DMS53 treated with DMSO at 0.1 percent for 48 hours (cell line): ENCODE measurements around the gene SERPINB13.
"Not testable (repeated sequence)": the region's sequence is repeated elsewhere in the genome, so short reads cannot be mapped to it uniquely, and the experiment has no call there.

Source experiments
- DNase-seq: peaks from one replicate; lab custom pipeline; 2025; ENCODE audit not compliant: unreplicated experiment; lab: John Stamatoyannopoulos, UW

SERPINB13 gene

GRCh38 chr18:63590373-63590772 lies 3.2 kb downstream of the SERPINB13 start:
- DNase-seq, result no peak

- DNase-seq, result no peak
These were observed 4.0 kb downstream of the SERPINB13 start for GRCh38 chr18:63590966-63591695.

DNA sequence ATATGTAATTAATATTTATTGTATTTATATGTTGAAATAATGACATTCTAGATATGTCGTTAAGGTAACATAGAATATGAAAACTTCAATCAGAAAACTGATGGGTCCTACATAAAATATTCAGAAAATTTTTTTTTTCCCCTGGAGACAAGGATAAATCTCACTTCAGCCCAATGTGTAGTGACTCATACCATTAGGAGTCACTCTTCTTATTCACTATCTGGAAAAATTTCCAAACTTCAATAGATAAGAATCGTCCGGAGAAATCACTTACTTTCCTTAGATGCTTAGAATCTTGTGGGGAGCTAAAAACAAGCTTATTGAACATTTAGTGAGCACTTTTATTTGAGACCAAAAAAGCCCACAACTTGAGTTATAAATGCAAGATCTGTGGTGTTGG lies 4.6 kb downstream of the SERPINB13 start:
- no peak for DNase-seq

DNA sequence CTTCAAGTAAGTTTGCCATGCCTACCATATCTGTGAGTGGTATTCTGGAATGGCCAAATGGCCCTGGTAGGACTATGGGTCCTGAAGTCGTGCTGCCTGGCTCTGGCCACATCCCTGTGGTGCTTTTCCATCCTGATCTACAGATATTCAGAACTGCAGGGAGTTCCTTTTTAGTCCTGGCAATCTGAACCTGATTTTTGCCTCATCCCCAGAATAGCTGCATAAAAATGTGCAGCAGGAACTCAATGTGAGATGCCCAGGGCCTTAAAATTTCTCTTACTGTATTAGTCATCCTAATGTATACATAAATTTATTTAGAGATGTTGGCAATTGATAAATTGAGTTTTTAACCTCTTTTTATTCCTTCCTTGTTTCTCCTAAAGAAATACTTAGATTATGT lies 5.3 kb downstream of the SERPINB13 start:
- no peak for DNase-seq

DNA sequence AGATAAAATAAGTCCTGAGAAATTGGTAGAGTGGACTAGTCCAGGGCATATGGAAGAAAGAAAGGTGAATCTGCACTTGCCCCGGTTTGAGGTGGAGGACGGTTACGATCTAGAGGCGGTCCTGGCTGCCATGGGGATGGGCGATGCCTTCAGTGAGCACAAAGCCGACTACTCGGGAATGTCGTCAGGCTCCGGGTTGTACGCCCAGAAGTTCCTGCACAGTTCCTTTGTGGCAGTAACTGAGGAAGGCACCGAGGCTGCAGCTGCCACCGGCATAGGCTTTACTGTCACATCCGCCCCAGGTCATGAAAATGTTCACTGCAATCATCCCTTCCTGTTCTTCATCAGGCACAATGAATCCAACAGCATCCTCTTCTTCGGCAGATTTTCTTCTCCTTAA lies 9.8 kb downstream of the SERPINB13 start:
- no peak for DNase-seq

- DNase-seq, result no peak
These were observed 16.2 kb downstream of the SERPINB13 start for GRCh38 chr18:63603355-63603754.

DNA sequence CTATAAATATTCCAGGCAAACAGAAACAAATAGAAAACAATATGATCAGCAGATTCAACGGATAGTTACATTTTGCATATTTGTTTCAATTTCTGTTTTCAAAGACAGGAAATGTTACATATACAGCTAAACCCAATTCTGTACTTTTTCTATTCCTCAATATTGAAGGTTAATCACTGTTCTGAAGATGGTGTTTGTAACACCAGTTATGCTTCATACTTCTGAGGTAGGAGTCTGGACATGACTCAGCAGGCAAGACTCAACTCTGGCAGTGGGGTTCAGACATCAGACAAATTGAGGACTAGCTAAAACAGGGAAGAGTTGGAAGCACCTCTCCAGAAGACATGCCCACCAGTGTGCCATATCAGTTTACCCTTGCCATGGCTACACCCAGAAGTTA lies 16.6 kb downstream of the SERPINB13 start:
- no peak for DNase-seq

DNA sequence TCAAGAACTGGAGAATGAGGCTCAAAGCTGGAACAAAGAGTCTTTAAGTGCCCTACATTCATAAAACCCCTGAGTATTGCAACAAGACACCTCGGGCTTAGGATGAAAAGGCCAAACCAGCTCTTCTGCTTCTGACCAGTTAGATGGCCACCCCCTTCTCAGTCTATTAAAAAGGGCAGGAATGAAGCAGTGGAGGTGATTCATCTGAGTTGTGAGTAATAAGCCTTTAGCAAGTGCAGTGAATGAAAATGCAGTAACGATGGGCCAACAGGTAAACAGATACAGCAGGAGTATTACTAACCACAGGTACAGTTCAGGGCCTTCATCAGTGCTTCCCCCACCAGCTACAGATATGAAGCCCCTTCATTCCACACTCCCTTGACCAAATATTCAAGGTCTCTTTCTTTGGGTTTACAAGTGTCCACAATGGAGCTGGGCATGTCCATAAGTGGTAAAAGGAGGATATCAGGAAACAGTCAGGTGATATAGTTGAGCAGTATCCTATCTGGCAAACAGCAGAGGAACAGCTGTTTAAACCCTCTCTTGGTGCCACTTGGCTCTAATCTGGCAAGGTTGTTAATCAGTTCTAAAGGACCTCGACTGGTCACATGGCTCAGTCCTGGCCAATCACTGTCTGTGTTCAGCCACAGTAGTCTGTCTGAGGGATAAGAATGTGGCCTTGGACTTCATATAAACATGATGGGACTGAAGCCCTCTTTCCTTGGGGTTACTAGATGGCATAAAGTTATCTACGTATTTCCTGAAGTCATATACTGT lies 17.8 kb downstream of the SERPINB13 start:
- peak; percentile 99 for DNase-seq

DNA sequence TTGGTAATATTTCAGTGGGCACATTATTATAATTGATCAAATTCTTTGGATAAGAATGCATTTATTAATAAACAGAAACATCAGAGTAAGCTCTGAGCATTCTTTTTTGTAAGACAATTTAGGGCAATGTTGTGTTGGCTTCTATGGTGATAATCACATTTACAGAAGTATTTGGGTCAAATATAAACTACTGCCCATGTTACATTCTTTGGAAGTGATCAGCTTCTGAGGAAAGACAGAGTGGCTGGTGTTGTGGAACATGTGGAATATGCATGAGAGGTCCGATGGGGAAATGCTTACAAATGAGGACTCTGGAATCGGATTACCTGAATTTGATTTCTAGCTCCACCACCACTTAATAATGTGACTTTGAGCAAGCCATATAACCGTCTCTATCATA lies 19.4 kb downstream of the SERPINB13 start:
- DNase-seq, result no peak

DNA sequence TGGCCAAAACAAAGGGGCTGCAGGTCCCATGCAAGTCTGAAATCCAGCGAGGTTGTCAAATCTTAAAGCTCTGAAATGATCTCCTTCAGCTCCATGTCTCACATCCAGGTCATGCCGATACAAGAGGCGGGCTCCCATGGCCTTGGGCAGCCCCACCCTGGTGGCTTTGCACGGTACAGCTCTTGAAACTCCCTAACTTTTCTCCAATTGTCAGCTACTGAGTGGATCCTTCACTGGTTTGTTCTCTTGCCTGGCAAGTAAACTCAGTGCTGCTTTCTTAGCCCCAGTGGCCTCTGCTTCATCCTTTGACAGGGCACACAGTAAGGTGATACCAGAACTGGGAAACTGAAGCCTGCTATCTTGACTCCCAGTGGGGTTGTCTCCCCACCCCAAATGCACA lies 26.3 kb downstream of the SERPINB13 start:
- DNase-seq, result no peak

GRCh38 chr18:63617049-63617914 lies 30.1 kb downstream of the SERPINB13 start:
- DNase-seq, result peak; percentile 66

DNA sequence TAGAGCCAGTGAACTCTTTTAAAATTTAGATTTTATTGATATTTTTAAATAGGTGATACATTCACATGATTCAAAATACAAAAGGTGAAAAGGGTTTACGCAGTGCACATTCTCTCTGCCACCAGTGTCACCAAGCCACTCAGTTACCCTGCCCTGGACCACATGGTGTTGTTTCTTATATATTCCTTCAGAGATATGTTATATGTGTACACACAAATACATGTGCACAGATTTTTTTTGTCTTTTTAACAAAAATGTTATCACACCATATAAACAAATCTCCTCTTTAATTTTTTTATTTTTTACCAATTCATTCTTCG lies 30.7 kb downstream of the SERPINB13 start:
- no peak for DNase-seq

DNA sequence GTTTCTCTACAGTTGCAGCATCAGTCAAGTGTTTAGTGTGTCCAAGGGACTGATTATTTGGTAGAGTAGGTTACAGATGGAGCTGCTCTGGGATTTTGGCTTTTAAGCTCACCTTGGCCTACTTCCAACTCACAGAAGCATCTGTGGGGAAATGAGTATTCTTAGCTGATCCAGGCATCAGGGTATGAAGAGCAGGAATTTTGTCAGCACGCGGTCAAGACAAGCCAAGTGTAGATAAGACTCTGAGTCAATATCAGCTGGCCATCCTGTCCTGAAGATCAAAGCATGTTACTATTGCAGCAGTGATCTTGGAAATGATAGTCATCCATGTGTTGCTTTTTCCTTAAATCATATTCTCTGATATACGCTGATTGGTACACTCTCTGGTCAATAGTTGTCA lies 32.5 kb downstream of the SERPINB13 start:
- no peak for DNase-seq

DNA sequence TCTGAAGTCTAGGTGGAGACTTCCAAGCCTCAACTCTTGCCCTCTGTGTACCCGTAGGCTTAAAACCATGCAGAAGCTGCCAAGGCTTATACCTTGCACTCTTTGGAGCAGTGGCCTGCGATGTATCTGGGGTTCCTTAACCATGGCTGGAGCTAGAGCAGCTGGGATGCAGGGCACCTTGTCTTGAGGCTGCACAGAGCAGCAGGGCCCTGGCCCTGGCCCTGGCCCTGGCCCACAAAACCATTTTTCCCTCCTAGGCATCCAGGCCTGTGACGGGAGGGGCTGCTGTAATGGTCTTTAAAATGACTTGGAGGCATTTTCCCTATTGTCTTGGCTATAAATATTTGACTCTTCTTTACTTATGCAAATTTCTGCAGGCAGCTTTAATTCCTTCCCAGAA lies 37.7 kb downstream of the SERPINB13 start:
- DNase-seq, result no peak

DNA sequence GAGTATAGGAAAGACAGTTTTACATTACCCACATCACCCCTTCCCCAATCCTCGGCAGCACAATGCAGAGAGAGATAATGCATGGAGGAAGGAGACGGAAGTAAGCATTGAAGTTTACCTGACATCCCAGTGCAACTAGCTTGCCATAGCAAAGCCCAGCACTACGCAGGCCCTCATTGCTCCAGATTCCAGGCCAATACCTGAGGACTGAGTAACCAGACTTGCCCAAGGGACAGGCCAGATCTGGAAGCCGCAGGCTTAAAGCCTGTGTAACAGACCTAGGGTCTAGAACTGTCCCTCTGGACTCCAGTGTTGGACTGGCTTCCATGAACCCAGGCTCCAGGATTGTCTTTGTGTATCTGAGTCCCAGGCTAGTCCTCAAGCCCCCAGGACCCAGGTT lies 39.3 kb downstream of the SERPINB13 start:
- no peak for DNase-seq

- no peak for DNase-seq
These were observed 40.7 kb downstream of the SERPINB13 start for GRCh38 chr18:63627819-63628218.

- no peak for DNase-seq
These were observed 50.6 kb downstream of the SERPINB13 start for GRCh38 chr18:63637703-63638102.

DNA sequence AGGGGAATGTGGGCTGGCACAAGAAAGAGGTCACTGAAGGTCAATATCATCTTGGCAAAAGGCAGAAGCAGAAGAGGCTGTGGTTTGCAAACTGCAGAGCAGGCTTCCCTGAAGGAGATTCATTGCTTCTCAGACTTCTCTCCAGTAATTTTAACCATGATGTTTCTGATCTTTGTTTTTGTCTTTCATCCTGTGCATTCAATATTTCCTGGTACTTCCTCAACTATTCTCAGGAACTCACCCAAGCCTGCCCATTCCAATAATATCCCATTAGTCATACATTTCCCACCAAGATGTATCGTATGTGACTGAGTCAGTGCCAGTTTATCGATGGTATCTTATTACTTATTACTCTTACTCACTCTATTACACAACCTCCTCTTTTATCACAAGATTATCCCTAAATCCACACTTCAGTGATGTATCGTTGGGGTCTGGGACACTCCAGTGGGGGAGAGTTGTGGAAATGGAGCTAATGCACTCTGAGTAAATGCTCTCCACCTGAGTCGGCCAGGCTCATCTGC lies 54.1 kb downstream of the SERPINB13 start:
- DNase-seq, result peak; percentile 10

DNA sequence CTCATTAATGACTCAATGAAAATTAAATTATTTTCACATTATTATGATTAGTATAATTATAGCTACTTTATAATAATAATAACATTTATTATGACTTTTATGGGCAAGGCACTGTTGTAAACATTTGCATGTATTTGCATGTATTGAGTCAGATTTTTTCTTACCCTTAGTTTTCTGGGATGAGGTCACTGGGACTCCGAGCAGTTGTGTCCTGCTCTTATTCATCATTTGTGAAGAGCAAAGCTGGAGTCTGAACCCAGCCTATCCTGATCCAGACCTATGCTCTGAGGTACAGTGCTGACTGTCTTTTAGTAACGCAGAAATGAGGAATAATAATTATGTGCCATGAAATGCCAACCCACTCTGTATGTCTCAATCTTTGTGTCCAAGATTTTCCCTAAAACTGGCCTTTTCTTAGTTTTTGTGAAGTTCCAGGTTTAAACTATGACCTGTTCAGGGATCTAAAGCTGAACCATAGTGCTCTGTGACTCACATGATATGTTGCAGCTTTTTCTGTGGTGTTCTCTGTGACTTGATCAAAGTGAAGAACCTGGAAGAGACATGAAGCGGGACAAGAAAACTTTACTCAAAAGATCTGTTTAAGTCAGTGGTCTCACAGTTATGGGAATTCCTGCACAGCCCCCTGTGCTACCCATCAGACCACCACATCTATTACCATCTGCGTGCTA lies 55.7 kb downstream of the SERPINB13 start:
- not testable (repeated sequence) for DNase-seq

- not testable (repeated sequence) for DNase-seq
These were observed 57.0 kb downstream of the SERPINB13 start, which contains the start of gene SERPINB4 for GRCh38 chr18:63644142-63644541. Gene SERPINB4 (minus strand): TSS chr18:63644256. CDS start chr18:63643577, 679 bp downstream.

- not testable (repeated sequence) for DNase-seq
These were observed 57.6 kb downstream of the SERPINB13 start for GRCh38 chr18:63644694-63645093.
